SK-N-SH treated with all-trans-retinoic acid at 6 μM for 48 hours (cell line): Measurements from ENCODE around the gene SKIC3.

Experiments used
- ATAC-seq: fragments of 200-7000 bp; cut with Tn5 transposase; 3 replicates; pipeline ENCODE4 v1.9.1; 2020; ENCODE audit warnings: mild to moderate bottlenecking, moderate library complexity
- GLIS3 ChIP-seq: fragments of 250-450 bp; sonication (Bioruptor Pico); IDR thresholded peaks from 2 replicates; pipeline ENCODE4 v1.5.0; 2020; ENCODE audit warnings: mild to moderate bottlenecking, moderate library complexity
- ZFP30 ChIP-seq: fragments of 450-650 bp; formaldehyde crosslinking; IDR thresholded peaks from 2 replicates; pipeline ENCODE4 v1.5.0; 2022; ENCODE audit warnings: mild to moderate bottlenecking, moderate library complexity

Gene SKIC3

DNA sequence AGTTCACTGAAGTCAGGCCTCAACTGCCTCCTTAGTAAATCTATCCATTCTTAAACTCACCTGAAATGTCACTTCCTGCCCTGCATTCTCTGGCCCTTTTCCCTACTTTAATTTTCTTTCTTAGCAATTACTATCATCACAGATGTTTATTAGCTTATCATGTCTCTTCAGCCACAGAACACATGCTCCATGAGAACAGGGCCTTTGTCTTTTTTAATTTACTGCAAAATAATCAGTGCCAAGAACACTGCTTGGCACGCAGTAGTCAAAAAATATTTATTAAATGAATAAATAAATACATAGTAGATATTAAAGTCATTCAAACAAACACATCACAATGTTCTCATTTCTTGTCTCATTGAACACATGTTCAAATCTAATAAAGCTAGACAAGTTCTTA, 46.2 kb downstream of the SKIC3 start:
- TF ChIP-seq GLIS3 (CRISPR knock-in tag): no peak
- no peak for TF ChIP-seq ZFP30 (CRISPR knock-in tag)
- no peak for ATAC-seq
